Keratinocyte (primary cell): ENCODE results near the gene TRAF3IP3.

Experiments
- CTCF ChIP-seq, 3 experiments: IDR thresholded peaks in 1 of 3; conservative IDR thresholded peaks in 1 of 3; optimal IDR thresholded peaks in 1 of 3; 2 replicates in 2 of 3; 3 replicates in 1 of 3; pipeline versions ENCODE3 to v1.5.1; 2011; ENCODE audit warnings: low read length in 3 of 3, mild to moderate bottlenecking in 3 of 3, moderate library complexity in 2 of 3, control low read depth in 1 of 3, inconsistent platforms in 1 of 3; ENCODE audit not compliant: insufficient read depth in 2 of 3; ENCODE audit errors: extremely low read depth in 1 of 3
- EZH2 ChIP-seq: IDR thresholded peaks from one replicate; pipeline ENCODE4 v1.6.1; 2012; ENCODE audit warnings: inconsistent platforms, mild to moderate bottlenecking, low read length, moderate library complexity

- TF ChIP-seq CTCF (optimal IDR thresholded peaks at IDR 0.05 in 1 of 3, IDR thresholded peaks at IDR 0.05 in 1 of 3, conservative IDR thresholded peaks at IDR 0.05 in 1 of 3; ENCODE audit: extremely low read depth in 1 of 3, insufficient read depth in 2 of 3, low read length in 3 of 3) (no peak), EZH2 (no peak)
Observed at GRCh38 chr1:209809611-209810010, 53.8 kb downstream of the TRAF3IP3 start.
